HEK293T (cell line): ENCODE results near the gene CPNE4.

ENCODE experiments used
- BHLHE40 ChIP-seq: fragments of 450-650 bp; IDR thresholded peaks from 2 replicates; pipeline ENCODE4 v1.6.1; 2016; ENCODE audit warnings: mild to moderate bottlenecking, moderate library complexity, borderline replicate concordance
- FOXM1 ChIP-seq: fragments of 450-650 bp; IDR thresholded peaks from 2 replicates; pipeline ENCODE4 v1.6.1; 2017; ENCODE audit warnings: mild to moderate bottlenecking, borderline replicate concordance
- HDGF ChIP-seq: fragments of 450-650 bp; IDR thresholded peaks from 2 replicates; pipeline ENCODE4 v1.6.1; 2017; ENCODE audit warnings: antibody characterized with exemption, borderline replicate concordance
- L3MBTL2 ChIP-seq: fragments of 450-650 bp; conservative IDR thresholded peaks from 2 replicates; pipeline ENCODE4 v1.6.1; 2016; ENCODE audit warnings: mild to moderate bottlenecking
- PKNOX1 ChIP-seq: fragments of 450-650 bp; IDR thresholded peaks from 2 replicates; pipeline ENCODE4 v1.6.1; 2016
- SP1 ChIP-seq: fragments of 450-650 bp; IDR thresholded peaks from 2 replicates; pipeline ENCODE4 v1.6.1; 2017
- TARDBP ChIP-seq: fragments of 450-650 bp; IDR thresholded peaks from 2 replicates; pipeline ENCODE4 v1.6.1; 2016
- ZNF384 ChIP-seq: fragments of 450-650 bp; IDR thresholded peaks from 2 replicates; pipeline ENCODE4 v1.6.1; 2016

- TF ChIP-seq BHLHE40 = no peak
- TF ChIP-seq SP1 = no peak
- no peak for TF ChIP-seq TARDBP
- no peak for TF ChIP-seq PKNOX1
- no peak for TF ChIP-seq FOXM1
- TF ChIP-seq ZNF384 = no peak
- no peak for TF ChIP-seq HDGF
- no peak for TF ChIP-seq L3MBTL2
Measured at GRCh38 chr3:131802029-131802428, 232.8 kb downstream of the CPNE4 start.
